ENCODE data around the gene POLR3GL.
A peak's percentile ranks its signal among the peaks of the same experiment; 100 is the strongest.

- TF ChIP-seq POLR2AphosphoS5 (IDR thresholded peaks at IDR 0.05) (peak; percentile 27 to 52 (median 48)), CTCF (IDR thresholded peaks at IDR 0.05) (no peak)
Measured at GRCh38 chr1:145957443-145958319, 6.8 kb upstream of the POLR3GL start, which contains the start of gene LIX1L.

All from breast epithelium (tissue), 3 donors.